Activated CD4-positive, alpha-beta T cell treated with anti-CD3 and anti-CD28 coated beads, Interleukin-10, Interleukin-2, amounts not matched to agents 100 ng/mL and 50 ng/mL, durations not matched to agents 16 hours and 8 hours (primary cell): Measurements from ENCODE around the gene MAP3K7CL.
"Not testable (repeated sequence)": the region's sequence is repeated elsewhere in the genome, so short reads cannot be mapped to it uniquely, and the experiment has no call there.

Source experiments
- DNase-seq: peaks from one replicate; pipeline ENCODE4 v3.0.0-alpha.2; 2020

MAP3K7CL gene

GRCh38 chr21:29135481-29135880 lies 5.0 kb downstream of the MAP3K7CL start:
- no peak for DNase-seq

- DNase-seq = no peak
These were observed 5.6 kb downstream of the MAP3K7CL start for GRCh38 chr21:29136033-29136432.

- no peak for DNase-seq
These were observed 14.4 kb downstream of the MAP3K7CL start for GRCh38 chr21:29144736-29145353.

- peak; percentile 29 for DNase-seq
These were observed 14.9 kb downstream of the MAP3K7CL start for GRCh38 chr21:29145354-29145782.

GRCh38 chr21:29145852-29146453 lies 15.5 kb downstream of the MAP3K7CL start:
- no peak for DNase-seq

GRCh38 chr21:29146726-29147125 lies 16.3 kb downstream of the MAP3K7CL start:
- DNase-seq = no peak

- peak; percentile 57 for DNase-seq
These were observed 18.1 kb downstream of the MAP3K7CL start for GRCh38 chr21:29148530-29148929.

- DNase-seq = no peak
These were observed 19.5 kb downstream of the MAP3K7CL start for GRCh38 chr21:29149808-29150425.

GRCh38 chr21:29151931-29152330 lies 21.5 kb downstream of the MAP3K7CL start:
- no peak for DNase-seq

GRCh38 chr21:29152916-29153315 lies 22.5 kb downstream of the MAP3K7CL start:
- no peak for DNase-seq

GRCh38 chr21:29154270-29154669 lies 23.8 kb downstream of the MAP3K7CL start:
- DNase-seq = no peak

GRCh38 chr21:29155118-29155932 lies 24.9 kb downstream of the MAP3K7CL start:
- DNase-seq = no peak

GRCh38 chr21:29155933-29156260 lies 25.5 kb downstream of the MAP3K7CL start:
- DNase-seq = no peak

GRCh38 chr21:29157080-29157479 lies 26.6 kb downstream of the MAP3K7CL start:
- no peak for DNase-seq

GRCh38 chr21:29159842-29160241 lies 29.4 kb downstream of the MAP3K7CL start:
- DNase-seq = no peak

GRCh38 chr21:29162825-29163224 lies 32.4 kb downstream of the MAP3K7CL start:
- DNase-seq = not testable (repeated sequence)

GRCh38 chr21:29163341-29164115 lies 33.1 kb downstream of the MAP3K7CL start:
- DNase-seq = no peak

GRCh38 chr21:29164323-29164942 lies 34.0 kb downstream of the MAP3K7CL start:
- peak; percentile 44 for DNase-seq

- no peak for DNase-seq
These were observed 35.9 kb downstream of the MAP3K7CL start for GRCh38 chr21:29166323-29166722.

- DNase-seq = no peak
These were observed 36.4 kb downstream of the MAP3K7CL start for GRCh38 chr21:29166853-29167252.

- not testable (repeated sequence) for DNase-seq
These were observed 37.0 kb downstream of the MAP3K7CL start for GRCh38 chr21:29167481-29167880.

GRCh38 chr21:29168891-29169315 lies 38.5 kb downstream of the MAP3K7CL start:
- DNase-seq = no peak
